ENCODE results near the gene HFM1.

Gene HFM1, protein sequence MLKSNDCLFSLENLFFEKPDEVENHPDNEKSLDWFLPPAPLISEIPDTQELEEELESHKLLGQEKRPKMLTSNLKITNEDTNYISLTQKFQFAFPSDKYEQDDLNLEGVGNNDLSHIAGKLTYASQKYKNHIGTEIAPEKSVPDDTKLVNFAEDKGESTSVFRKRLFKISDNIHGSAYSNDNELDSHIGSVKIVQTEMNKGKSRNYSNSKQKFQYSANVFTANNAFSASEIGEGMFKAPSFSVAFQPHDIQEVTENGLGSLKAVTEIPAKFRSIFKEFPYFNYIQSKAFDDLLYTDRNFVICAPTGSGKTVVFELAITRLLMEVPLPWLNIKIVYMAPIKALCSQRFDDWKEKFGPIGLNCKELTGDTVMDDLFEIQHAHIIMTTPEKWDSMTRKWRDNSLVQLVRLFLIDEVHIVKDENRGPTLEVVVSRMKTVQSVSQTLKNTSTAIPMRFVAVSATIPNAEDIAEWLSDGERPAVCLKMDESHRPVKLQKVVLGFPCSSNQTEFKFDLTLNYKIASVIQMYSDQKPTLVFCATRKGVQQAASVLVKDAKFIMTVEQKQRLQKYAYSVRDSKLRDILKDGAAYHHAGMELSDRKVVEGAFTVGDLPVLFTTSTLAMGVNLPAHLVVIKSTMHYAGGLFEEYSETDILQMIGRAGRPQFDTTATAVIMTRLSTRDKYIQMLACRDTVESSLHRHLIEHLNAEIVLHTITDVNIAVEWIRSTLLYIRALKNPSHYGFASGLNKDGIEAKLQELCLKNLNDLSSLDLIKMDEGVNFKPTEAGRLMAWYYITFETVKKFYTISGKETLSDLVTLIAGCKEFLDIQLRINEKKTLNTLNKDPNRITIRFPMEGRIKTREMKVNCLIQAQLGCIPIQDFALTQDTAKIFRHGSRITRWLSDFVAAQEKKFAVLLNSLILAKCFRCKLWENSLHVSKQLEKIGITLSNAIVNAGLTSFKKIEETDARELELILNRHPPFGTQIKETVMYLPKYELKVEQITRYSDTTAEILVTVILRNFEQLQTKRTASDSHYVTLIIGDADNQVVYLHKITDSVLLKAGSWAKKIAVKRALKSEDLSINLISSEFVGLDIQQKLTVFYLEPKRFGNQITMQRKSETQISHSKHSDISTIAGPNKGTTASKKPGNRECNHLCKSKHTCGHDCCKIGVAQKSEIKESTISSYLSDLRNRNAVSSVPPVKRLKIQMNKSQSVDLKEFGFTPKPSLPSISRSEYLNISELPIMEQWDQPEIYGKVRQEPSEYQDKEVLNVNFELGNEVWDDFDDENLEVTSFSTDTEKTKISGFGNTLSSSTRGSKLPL (N-terminal part only)

DNA sequence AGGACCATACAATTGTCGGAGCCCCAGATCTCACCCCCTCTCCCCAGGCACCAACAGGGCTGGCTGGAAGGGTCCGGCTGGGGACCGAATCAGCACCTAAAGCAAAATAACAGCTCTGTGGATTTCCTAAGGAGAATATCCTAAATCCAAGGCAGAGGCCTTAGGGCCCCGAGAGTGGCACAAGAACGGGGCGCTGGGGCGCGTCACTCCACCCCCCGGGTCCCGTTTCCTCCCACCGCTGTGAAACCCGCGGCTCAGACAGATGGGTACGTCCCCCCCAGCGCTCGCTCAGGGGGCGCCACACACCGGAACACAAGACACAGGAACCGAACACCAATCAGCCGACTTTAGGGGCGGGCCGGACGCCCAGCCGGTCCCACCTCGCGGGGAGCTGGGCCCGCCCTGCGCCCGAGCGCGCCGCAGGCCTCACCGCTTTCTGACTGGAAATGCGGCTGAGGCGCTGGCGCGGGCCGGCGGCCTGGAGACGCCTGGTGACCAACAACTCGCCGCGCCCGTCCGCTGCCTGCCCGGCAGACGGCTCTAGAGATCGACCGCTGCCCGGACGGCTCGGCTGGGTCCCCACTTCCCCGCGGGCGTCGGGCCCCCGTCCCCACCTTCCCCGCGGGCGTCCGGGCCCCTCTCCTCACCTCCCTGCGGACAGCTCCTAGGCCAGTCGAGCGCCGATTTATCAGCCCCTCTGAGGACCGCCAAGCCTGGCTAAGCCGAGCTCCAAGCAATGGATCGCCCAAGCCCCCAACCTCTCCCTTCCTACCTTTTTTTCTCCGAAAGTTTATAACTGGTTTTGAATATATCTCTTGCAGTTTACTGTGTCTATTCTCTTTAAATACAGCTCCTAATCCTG is at the start of gene HFM1:
TSS of gene HFM1 (minus strand) at position 687 of the 862 bp plus-strand sequence. CDS start 3,755 bp downstream, outside the sequence.
- peak; percentile 97 for ATAC-seq
- no peak for TF ChIP-seq PPARA (CRISPR knock-in tag; IDR thresholded peaks at IDR 0.05; ENCODE audit: borderline replicate concordance)
- TF ChIP-seq, protein P1, sequence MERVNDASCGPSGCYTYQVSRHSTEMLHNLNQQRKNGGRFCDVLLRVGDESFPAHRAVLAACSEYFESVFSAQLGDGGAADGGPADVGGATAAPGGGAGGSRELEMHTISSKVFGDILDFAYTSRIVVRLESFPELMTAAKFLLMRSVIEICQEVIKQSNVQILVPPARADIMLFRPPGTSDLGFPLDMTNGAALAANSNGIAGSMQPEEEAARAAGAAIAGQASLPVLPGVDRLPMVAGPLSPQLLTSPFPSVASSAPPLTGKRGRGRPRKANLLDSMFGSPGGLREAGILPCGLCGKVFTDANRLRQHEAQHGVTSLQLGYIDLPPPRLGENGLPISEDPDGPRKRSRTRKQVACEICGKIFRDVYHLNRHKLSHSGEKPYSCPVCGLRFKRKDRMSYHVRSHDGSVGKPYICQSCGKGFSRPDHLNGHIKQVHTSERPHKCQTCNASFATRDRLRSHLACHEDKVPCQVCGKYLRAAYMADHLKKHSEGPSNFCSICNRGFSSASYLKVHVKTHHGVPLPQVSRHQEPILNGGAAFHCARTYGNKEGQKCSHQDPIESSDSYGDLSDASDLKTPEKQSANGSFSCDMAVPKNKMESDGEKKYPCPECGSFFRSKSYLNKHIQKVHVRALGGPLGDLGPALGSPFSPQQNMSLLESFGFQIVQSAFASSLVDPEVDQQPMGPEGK (CRISPR knock-in tag; IDR thresholded peaks at IDR 0.05; ENCODE audit: borderline replicate concordance), result peak; percentile 53; the same call in 1 of the 2 replicates
- no peak for TF ChIP-seq OSR1 (CRISPR knock-in tag; IDR thresholded peaks at IDR 0.05)

DNA sequence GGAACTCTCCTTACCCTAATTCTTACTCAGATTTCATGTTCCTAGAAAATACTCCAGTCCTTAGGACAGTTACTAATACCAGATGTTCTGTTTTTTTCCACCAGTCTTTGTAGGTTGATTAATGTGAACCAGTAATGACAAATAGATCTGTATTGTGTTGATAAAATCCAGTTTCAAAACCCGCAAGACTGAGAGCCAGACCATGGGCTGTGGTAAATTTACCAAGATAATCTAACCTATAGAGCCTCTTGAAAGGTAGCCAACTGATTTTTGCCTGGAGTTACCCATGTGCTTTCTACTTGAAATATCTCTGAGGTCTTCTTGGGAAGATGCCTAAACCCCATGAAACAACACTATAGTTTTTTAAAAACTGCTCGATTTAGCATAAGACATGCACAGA is 49.5 kb upstream of the HFM1 start:
- TF ChIP-seq, protein P1 (CRISPR knock-in tag; IDR thresholded peaks at IDR 0.05; ENCODE audit: borderline replicate concordance), result no peak
- TF ChIP-seq PPARA (CRISPR knock-in tag; IDR thresholded peaks at IDR 0.05; ENCODE audit: borderline replicate concordance) (no peak), ISL1 (CRISPR knock-in tag; IDR thresholded peaks at IDR 0.05) (no peak), TCF4 (CRISPR knock-in tag; IDR thresholded peaks at IDR 0.05; ENCODE audit: borderline replicate concordance) (no peak), RARB (CRISPR knock-in tag; IDR thresholded peaks at IDR 0.05) (no peak), ZFP3 (CRISPR knock-in tag; IDR thresholded peaks at IDR 0.05) (no peak), ZNF8 (CRISPR knock-in tag; IDR thresholded peaks at IDR 0.05) (no peak), SNAI2 (CRISPR knock-in tag; IDR thresholded peaks at IDR 0.05) (no peak), CSDC2 (CRISPR knock-in tag; IDR thresholded peaks at IDR 0.05) (no peak), ZC3H10 (CRISPR knock-in tag; IDR thresholded peaks at IDR 0.05) (no peak)
- TF ChIP-seq, protein P2, sequence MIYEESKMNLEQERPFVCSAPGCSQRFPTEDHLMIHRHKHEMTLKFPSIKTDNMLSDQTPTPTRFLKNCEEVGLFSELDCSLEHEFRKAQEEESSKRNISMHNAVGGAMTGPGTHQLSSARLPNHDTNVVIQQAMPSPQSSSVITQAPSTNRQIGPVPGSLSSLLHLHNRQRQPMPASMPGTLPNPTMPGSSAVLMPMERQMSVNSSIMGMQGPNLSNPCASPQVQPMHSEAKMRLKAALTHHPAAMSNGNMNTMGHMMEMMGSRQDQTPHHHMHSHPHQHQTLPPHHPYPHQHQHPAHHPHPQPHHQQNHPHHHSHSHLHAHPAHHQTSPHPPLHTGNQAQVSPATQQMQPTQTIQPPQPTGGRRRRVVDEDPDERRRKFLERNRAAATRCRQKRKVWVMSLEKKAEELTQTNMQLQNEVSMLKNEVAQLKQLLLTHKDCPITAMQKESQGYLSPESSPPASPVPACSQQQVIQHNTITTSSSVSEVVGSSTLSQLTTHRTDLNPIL (CRISPR knock-in tag; IDR thresholded peaks at IDR 0.05; ENCODE audit: low read depth), result no peak
- ATAC-seq, result no peak

DNA sequence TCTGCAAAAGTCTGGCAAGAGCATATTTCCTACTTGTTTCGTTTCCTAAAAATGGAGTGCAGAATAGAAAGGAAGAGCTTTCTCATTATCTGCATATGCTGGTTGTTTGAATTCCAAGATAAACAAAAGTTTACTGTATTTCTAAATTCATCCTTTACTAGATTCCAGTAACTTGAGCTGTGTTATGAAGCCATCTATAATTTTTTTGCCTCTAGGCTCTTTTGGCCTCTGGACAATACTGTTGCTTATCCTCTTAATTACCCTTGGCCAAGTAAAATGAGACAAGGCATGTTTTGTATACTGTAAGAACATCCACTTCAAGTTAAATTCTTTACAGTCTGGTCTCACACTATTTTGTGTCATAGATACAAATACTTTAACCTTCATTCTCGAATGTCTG is 45.6 kb upstream of the HFM1 start:
- ATAC-seq, result no peak
- no peak for TF ChIP-seq OSR1 (CRISPR knock-in tag; IDR thresholded peaks at IDR 0.05)
- no peak for TF ChIP-seq CSRNP3 (CRISPR knock-in tag; IDR thresholded peaks at IDR 0.05)
- TF ChIP-seq ZNF8 (CRISPR knock-in tag; IDR thresholded peaks at IDR 0.05), result no peak
- TF ChIP-seq ZNF565 (CRISPR knock-in tag; conservative IDR thresholded peaks at IDR 0.05; ENCODE audit: low read depth), result no peak
- TF ChIP-seq ISL1 (CRISPR knock-in tag; IDR thresholded peaks at IDR 0.05), result no peak
- no peak for TF ChIP-seq GLIS3 (CRISPR knock-in tag; IDR thresholded peaks at IDR 0.05)
- TF ChIP-seq ARNTL (CRISPR knock-in tag; IDR thresholded peaks at IDR 0.05; ENCODE audit: borderline replicate concordance, low read depth), result no peak
- TF ChIP-seq, protein P1 (CRISPR knock-in tag; IDR thresholded peaks at IDR 0.05; ENCODE audit: borderline replicate concordance), result no peak
- TF ChIP-seq, protein P2 (CRISPR knock-in tag; IDR thresholded peaks at IDR 0.05; ENCODE audit: low read depth), result no peak
- no peak for TF ChIP-seq ZFP3 (CRISPR knock-in tag; IDR thresholded peaks at IDR 0.05)
- no peak for TF ChIP-seq PPARA (CRISPR knock-in tag; IDR thresholded peaks at IDR 0.05; ENCODE audit: borderline replicate concordance)
- no peak for TF ChIP-seq ZNF70 (CRISPR knock-in tag; IDR thresholded peaks at IDR 0.05)
- TF ChIP-seq CSDC2 (CRISPR knock-in tag; IDR thresholded peaks at IDR 0.05), result no peak
- no peak for TF ChIP-seq SNAI2 (CRISPR knock-in tag; IDR thresholded peaks at IDR 0.05)
- TF ChIP-seq TOX (CRISPR knock-in tag; IDR thresholded peaks at IDR 0.05; ENCODE audit: borderline replicate concordance), result no peak
- TF ChIP-seq ZFP30 (CRISPR knock-in tag; IDR thresholded peaks at IDR 0.05), result no peak
- no peak for TF ChIP-seq RARB (CRISPR knock-in tag; IDR thresholded peaks at IDR 0.05)
